SU-DHL-6 (cell line): ENCODE results near the gene TMEM168.

Source experiments
- EZH2phosphoT487 ChIP-seq: fragments of 200-600 bp; sonication (generic), shearing (Covaris generic); conservative IDR thresholded peaks from 2 replicates; pipeline ENCODE4 v1.6.1; 2018; ENCODE audit warnings: mild to moderate bottlenecking, antibody characterized with exemption, low read length, moderate library complexity, mixed read lengths
- TF ChIP-seq, protein P1 (sequence below): fragments of 200-600 bp; sonication (generic); IDR thresholded peaks from one replicate; pipeline ENCODE4 v1.5.1; 2017; ENCODE audit warnings: antibody characterized with exemption, mild to moderate bottlenecking, low read length, moderate library complexity; ENCODE audit not compliant: insufficient read depth, poor library complexity, severe bottlenecking

DNA sequence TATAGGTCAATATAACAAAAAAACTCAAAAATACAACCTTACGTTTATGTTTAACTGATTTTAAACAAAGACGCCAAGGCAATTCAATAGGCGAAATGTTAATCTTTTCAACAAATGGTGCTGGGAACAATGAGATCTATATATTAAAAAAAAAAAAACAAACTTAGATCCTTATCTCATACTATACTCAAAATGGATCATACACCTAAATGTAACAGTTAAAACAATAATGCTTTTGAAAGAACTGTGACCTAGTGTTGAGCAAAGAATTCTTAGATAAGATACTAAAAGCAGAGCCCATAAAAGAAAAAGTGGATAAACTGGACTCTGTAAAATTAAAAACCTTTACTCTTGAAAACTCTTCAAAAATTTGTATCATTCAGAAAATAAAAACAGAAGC is 8.6 kb downstream of the TMEM168 start:
- TF ChIP-seq, protein P1, sequence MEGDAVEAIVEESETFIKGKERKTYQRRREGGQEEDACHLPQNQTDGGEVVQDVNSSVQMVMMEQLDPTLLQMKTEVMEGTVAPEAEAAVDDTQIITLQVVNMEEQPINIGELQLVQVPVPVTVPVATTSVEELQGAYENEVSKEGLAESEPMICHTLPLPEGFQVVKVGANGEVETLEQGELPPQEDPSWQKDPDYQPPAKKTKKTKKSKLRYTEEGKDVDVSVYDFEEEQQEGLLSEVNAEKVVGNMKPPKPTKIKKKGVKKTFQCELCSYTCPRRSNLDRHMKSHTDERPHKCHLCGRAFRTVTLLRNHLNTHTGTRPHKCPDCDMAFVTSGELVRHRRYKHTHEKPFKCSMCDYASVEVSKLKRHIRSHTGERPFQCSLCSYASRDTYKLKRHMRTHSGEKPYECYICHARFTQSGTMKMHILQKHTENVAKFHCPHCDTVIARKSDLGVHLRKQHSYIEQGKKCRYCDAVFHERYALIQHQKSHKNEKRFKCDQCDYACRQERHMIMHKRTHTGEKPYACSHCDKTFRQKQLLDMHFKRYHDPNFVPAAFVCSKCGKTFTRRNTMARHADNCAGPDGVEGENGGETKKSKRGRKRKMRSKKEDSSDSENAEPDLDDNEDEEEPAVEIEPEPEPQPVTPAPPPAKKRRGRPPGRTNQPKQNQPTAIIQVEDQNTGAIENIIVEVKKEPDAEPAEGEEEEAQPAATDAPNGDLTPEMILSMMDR: no peak
- no peak for TF ChIP-seq EZH2phosphoT487
